ENCODE data around the gene LRRC30. TPM values are rescaled to one million over a fixed set of nuclear protein-coding genes. Genes with fewer than 3 reads are reported as not detected.

LRRC30 gene
- total RNA-seq, 2 donors from 2014 or later = not detected

DNA sequence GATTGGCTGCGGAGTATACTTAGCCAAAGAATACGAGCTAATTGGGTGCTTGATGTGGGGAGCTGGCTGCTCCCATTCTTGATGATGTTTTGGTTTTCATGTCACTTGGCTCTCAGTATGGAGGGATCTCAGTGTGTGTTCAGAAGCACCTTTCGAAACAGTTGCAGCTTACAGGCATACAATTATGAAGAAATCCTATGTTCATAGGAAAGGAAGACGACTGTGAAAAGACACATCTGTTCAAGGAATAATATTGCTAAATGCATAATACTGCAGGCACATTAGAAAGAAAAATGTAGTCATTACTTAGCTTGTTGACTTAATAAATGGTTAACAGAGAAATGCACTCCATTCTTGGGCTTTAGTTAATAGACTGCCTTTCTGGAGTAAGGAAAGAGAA is 4.1 kb downstream of the LRRC30 start:
- intact Hi-C loops (cut with DNase I, micrococcal nuclease) = no loop called here
- ATAC-seq (no peak), DNase-seq (no peak)

- intact Hi-C loops (cut with DNase I, micrococcal nuclease) = no loop called here
- DNase-seq (no peak), ATAC-seq (no peak)
Observed at GRCh38 chr18:7236072-7236471, 5.2 kb downstream of the LRRC30 start.

DNA sequence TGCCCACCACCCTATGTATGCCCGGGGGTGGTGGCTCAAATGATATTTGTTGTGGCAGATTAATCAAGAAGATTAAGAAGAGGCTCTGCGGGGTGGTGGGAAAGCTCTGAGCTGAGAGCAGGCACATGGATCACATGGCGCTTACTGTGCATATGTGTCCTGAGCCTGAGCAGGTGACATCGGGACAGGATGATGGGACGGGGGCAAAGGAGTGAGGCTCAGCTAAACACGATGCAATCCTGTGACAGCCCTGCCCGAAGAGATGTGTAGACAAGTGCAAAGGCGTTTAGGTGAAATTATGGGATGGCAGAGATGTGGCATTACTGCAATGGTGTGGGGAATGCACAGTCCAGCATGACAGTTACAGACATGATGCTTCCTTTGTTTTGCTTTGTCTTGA is 6.0 kb downstream of the LRRC30 start:
- no peak for ATAC-seq
- intact Hi-C loops (cut with DNase I, micrococcal nuclease) = no loop called here
- no peak for DNase-seq

- intact Hi-C loops (cut with DNase I, micrococcal nuclease) = no loop called here
- no peak for ATAC-seq
- DNase-seq = no peak
Observed at GRCh38 chr18:7237673-7238272, 6.9 kb downstream of the LRRC30 start.

- DNase-seq = no peak
Observed at GRCh38 chr18:7242926-7243325, 12.0 kb downstream of the LRRC30 start.

GRCh38 chr18:7248877-7249276 is 18.0 kb downstream of the LRRC30 start:
- ATAC-seq = no peak
- intact Hi-C loops (cut with DNase I, micrococcal nuclease) = no loop called here
- DNase-seq = no peak

More at GRCh38 chr18:7242926-7243325, 12.0 kb downstream of the LRRC30 start:
- intact Hi-C loops (cut with DNase I, micrococcal nuclease) = no loop called here
- no peak for ATAC-seq

DNA sequence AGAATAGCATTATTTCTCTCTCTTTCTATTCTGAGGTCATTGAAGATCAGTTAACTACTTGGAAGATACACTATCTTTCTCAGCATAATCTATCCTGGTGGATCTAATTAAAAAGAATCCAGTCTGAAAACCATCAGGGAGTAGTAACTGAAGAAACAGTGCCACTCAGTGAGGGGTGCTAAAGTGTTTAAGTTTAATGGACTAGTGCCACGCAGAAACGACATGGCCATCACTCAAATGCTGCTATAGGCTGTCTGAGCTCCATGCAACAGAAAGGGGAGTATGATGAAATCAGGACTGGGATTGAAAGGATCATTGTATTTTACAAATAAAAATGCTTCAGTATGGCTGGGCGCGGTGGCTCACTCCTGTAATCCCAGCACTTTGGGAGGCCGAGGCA is 23.3 kb downstream of the LRRC30 start:
- intact Hi-C loops (cut with DNase I, micrococcal nuclease) = no loop called here
- no peak for ATAC-seq
- no peak for DNase-seq

- ATAC-seq = no peak
- no peak for DNase-seq
- intact Hi-C loops (cut with DNase I, micrococcal nuclease) = no loop called here
Observed at GRCh38 chr18:7255054-7255453, 24.2 kb downstream of the LRRC30 start.

DNA sequence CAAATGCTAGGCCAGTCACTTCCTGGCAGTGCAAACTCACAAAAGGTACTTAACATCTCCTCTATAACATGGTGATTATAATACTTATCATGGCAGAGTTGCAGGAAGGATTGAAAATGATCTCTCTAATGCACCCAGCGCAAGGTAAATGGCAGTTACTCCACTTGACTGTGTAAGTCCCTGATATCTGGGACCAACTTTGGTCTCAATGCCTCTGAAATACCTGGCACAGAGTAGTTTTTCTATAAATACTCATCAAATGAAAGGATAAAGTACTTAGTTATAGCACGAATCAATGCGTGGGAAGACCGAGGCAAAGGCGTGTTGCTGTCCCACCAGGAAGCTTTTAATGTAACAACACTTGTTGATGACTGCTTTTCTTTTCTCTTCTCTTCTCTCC is 24.8 kb downstream of the LRRC30 start:
- no peak for DNase-seq
- ATAC-seq = no peak
- intact Hi-C loops (cut with DNase I, micrococcal nuclease) = no loop called here

DNA sequence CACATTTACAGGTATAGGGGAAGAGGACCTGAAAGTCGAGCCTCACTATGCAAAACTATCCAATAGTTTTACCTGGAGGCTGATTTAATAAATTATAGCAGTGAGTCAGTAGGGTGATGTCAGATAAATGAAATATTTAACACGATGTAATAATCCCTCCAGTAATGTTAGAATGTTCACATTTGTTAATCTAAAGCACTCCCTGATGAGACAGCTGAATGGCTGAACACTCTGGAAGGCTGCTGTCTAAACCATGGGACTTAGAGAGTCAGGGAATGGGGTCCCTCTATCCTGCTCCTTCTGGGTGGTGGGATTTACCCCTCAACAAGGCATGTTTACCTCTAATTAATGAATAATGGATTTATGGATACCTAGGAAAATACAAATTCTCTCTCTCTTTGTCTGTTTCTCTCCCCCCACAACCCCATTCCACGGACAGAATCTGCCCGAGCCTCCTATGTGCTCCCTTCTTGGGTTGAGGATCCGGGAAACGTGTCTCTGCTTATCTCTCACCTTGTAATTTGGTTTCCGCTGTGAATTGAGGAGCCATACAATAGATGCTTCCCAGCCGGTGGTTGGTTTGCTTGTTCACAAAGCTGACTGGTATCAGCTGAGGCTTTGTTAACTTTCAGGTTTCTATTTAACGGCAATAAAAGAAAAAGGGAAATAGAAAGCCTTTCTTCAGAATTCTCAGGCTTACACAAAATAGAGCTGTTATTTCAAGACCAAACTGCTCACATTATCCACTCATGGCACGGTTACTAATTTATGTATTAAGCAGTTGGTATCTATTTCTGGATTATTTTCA is 25.9 kb downstream of the LRRC30 start:
- DNase-seq (no peak), ATAC-seq (no peak)
- intact Hi-C loops (cut with DNase I, micrococcal nuclease) = no loop called here

DNA sequence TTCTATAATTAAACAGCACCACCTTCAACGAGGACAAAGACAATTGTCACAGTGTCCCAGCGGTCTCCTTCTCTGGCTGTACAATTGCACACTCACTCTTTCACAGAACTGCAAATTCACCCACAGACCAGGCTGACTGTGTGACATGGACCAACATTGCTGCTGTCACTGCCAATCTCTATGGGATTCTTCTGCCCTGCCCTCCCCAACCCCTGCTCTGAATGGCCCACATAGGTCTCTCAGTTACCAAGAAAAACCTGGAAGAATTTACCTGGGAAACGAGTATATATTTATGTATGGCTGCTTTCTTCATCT is 26.5 kb downstream of the LRRC30 start:
- DNase-seq (no peak), ATAC-seq (no peak)
- intact Hi-C loops (cut with DNase I, micrococcal nuclease) = no loop called here

- DNase-seq (no peak), ATAC-seq (no peak)
- intact Hi-C loops (cut with DNase I, micrococcal nuclease) = no loop called here
Observed at GRCh38 chr18:7259475-7259874, 28.6 kb downstream of the LRRC30 start.

DNA sequence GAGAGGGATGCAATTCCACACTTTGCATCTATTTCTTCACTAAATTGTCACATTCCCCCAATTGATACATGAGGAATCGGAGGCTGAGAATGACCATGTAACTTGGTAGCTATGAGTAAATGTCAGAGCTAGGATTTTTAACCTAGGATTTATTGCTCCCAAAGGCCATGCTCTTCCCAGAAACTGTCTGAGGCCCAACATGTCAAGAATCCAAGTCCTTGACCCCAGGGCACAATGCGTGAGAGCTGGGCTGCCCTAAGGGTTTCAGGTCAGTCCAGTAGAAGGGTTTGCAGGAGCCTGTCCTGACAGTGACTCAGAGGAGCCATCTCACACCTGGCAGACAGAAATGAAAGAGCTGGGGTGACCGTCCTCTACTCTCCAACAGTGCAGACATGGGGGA is 30.3 kb downstream of the LRRC30 start:
- ATAC-seq = no peak
- intact Hi-C loops (cut with DNase I, micrococcal nuclease) = no loop called here
- no peak for DNase-seq

DNA sequence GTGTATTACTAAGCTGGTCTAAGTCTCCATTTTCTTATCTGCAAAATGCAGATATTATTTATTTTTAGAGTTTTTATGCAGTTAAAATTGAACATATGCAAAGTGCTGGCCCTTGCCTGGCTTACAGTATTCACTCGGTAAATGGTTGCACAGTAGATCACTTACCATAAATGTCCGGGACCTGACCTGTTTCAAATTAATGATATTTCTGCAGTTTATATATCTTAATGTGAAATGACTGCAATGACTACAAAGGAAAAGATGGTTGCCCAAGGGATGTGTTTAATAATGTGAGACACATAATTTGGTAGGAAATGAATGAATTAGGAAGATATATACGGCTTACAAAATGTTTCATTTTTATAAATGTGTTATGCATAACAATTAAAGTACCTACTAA is 37.1 kb downstream of the LRRC30 start:
- intact Hi-C loops (cut with DNase I, micrococcal nuclease) = no loop called here
- ATAC-seq = no peak

GRCh38 chr18:7269942-7270341 is 39.1 kb downstream of the LRRC30 start:
- no peak for ATAC-seq
- intact Hi-C loops (cut with DNase I, micrococcal nuclease) = loop anchor here in 1 of 2 donors (5.0 to 10.0 kb wide), 2 partner anchors 185 to 297 kb away; partner anchors contain the start of gene PTPRM
- DNase-seq = no peak

More for the DNA sequence above, 37.1 kb downstream of the LRRC30 start:
- no peak for DNase-seq

- intact Hi-C loops (cut with DNase I, micrococcal nuclease) = loop anchor here in 1 of 2 donors (5.0 to 10.0 kb wide), 2 partner anchors 182 to 295 kb away; partner anchors contain the start of gene PTPRM
- ATAC-seq = no peak
Observed at GRCh38 chr18:7272311-7273049, 41.6 kb downstream of the LRRC30 start.

DNA sequence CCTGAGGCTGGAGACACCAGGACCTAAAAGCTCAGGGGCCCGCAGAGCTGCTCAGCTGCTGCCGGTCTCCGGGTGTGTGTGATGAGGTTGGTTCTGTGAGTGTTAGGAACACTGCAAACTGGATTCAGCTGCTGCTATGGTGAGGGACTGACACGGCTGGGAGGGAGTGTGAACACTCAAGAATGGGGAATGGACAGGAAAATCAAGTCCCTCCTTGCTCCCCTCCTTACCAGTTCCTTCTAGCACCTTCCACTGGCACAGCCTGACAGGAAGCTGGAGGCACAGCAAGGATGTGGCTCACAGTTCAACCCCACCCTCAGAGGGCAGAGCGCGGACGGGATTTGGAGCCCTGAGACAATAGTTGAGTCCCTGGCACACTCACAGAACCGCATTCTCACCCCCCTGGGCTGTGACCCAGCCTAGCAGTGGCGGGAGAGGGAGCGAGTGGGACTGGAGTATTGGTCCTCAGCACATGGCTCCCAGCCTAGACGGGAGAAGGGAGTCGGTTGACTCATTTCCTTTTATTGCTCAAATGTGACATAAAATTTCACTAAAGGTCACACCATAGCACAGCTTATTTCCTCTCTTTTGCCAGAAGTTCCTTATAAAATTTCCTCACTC is 42.5 kb downstream of the LRRC30 start:
- DNase-seq (peak; percentile 6 to 26), ATAC-seq (peak; percentile 11)
- intact Hi-C loops (cut with DNase I, micrococcal nuclease) = loop anchor here in 1 of 2 donors (5.0 to 10.0 kb wide), 2 partner anchors 181 to 294 kb away; partner anchors contain the start of gene PTPRM

More at GRCh38 chr18:7272311-7273049, 41.6 kb downstream of the LRRC30 start:
- DNase-seq = peak in 1 of 2 donors; percentile 30

DNA sequence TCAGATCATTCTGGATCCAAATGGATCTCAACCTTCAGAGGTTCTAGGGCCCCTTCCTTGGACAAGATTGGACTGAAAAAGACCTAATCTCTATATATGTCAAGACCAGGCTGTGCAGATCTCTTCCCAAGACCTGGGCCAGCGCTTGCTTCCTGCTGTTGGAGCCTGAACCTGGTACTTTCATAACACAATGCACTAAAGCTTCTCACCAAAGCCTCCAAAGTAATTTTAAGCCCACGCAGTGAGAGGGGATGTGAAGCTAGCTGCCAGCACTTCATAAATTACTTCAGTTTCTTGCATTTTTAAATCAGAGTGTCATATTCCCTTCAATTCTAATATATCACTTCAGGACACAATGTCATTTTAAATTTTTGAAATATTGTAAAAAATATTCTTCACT is 50.7 kb downstream of the LRRC30 start:
- intact Hi-C loops (cut with DNase I, micrococcal nuclease) = no loop called here
- DNase-seq (no peak), ATAC-seq (no peak)

Measured in left colon (tissue), 2 donors.